AG08395 (cell line): Measurements from ENCODE around the gene KRCC1.
"Not testable (repeated sequence)": the region's sequence is repeated elsewhere in the genome, so short reads cannot be mapped to it uniquely, and the experiment has no call there.

ENCODE experiments used
- DNase-seq: peaks from one replicate; pipeline ENCODE4 v3.0.0; 2012; ENCODE audit warnings: mixed read lengths, low spot score

KRCC1 gene

DNA sequence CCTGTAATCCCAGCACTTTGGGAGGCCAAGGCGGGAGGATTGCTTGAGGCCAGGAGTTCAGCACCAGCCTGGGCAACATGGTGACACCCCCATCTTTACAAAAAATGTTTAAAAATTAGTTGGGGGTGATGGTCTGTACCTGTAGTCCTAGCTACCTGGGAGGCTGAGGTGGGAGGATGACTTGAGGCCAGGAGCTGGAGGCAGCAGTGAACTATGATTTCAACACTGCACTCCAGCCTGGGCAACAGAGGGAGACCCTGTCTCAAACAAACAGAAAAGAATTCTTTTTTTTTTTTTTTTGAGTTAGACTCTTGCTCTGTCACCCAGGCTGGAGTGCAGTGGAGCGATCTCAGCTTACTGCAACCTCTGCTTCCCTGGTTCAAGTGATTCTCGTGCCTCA, 55.1 kb downstream of the KRCC1 start:
- DNase-seq, result not testable (repeated sequence)

DNA sequence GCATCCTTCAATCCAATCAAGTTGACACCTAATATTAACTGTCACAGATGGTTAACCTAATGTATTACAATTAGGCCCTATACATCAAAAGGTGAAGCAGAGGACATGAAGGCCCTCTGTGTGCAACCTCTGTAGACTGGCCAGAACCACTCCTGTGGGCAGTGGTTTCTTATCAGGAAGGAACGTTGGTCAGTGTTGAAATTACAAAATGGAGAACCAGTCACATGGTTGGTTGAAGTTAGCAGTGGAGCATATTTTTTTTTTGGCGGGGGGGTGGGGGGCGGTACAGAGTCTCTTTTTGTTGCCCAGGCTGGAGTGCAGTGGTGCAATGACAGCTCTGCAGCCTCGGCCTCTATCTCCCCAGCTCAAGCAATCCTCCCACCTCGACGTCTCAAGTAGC, 59.0 kb downstream of the KRCC1 start:
- DNase-seq, result no peak

GRCh38 chr2:87995756-87996155, 59.8 kb downstream of the KRCC1 start:
- DNase-seq, result no peak

DNA sequence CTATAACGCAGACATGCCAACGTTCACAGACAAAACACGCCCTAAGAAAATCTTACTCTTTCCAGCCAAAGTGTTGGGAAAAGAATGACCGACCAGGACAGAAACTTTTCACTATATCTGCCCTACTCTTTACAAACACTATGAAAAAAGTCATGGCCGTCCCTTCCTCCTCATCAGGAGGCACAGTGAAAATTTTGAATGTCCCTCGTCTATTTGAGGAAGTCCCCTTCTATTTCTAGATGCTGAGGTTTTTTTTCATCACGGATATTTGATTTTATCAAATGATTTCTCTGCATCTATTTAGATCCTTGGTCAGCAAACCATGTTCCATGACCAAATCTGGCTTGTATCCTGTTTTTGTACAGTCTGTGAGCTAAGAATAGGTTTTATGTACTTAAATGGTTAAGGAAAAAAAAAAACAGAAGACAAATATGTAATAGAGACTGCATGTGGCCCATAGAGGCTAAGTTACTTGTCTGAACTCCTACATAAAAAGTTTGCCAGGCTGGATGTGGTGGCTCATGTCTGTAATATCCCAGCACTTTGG, 61.2 kb downstream of the KRCC1 start:
- not testable (repeated sequence) for DNase-seq

- not testable (repeated sequence) for DNase-seq
Observed at GRCh38 chr2:87992569-87992968, 63.0 kb downstream of the KRCC1 start.

GRCh38 chr2:87987473-87987872, 68.1 kb downstream of the KRCC1 start:
- not testable (repeated sequence) for DNase-seq

- DNase-seq, result not testable (repeated sequence)
Observed at GRCh38 chr2:87985902-87986301, 69.7 kb downstream of the KRCC1 start.

DNA sequence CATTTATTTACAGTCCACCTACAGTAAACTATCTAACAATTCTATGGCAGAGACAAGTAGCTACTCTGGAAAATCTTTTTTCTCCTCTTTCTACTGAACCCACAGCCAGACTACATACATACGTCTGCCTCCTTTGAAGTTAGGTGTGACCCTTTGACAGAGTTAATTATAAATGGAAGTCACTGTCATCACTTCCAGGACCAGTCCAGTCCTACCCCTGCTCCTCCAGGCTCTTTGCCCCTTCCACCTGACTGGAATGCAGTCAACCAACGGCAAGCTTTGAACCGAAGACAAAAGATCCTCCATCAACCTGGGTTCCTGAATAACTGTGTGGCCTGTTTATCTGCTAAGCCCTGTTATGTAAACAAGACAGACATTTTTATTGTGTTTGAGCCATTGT, 74.4 kb downstream of the KRCC1 start:
- DNase-seq, result not testable (repeated sequence)
